Superior temporal gyrus (tissue), 1 donor: ENCODE data around the gene PPFIBP1.
"Not testable (repeated sequence)": the region's sequence is repeated elsewhere in the genome, so short reads cannot be mapped to it uniquely, and the experiment has no call there.

Experiments used
- DNase-seq: peaks from one replicate; pipeline ENCODE4 v3.0.0-alpha.2; 2016; ENCODE audit errors: extremely low spot score

PPFIBP1 gene

GRCh38 chr12:27542628-27543027, 18.6 kb downstream of the PPFIBP1 start:
- DNase-seq, result no peak

GRCh38 chr12:27544858-27545257, 20.9 kb downstream of the PPFIBP1 start:
- DNase-seq, result not testable (repeated sequence)

GRCh38 chr12:27545665-27546064, 21.7 kb downstream of the PPFIBP1 start:
- peak; percentile 53 for DNase-seq

- no peak for DNase-seq
Observed at GRCh38 chr12:27547592-27547991, 23.6 kb downstream of the PPFIBP1 start.

GRCh38 chr12:27548301-27549199, 24.5 kb downstream of the PPFIBP1 start:
- DNase-seq, result no peak

- DNase-seq, result no peak
Observed at GRCh38 chr12:27549236-27549800, 25.3 kb downstream of the PPFIBP1 start.

GRCh38 chr12:27549801-27550652, 26.0 kb downstream of the PPFIBP1 start:
- DNase-seq, result no peak

GRCh38 chr12:27550653-27550975, 26.6 kb downstream of the PPFIBP1 start:
- no peak for DNase-seq

- peak; percentile 72 for DNase-seq
Observed at GRCh38 chr12:27551172-27551840, 27.3 kb downstream of the PPFIBP1 start.

- DNase-seq, result peak; percentile 70
Observed at GRCh38 chr12:27552235-27552634, 28.2 kb downstream of the PPFIBP1 start.

- peak; percentile 94 for DNase-seq
Observed at GRCh38 chr12:27552886-27553560, 29.0 kb downstream of the PPFIBP1 start.

- DNase-seq, result peak; percentile 76
Observed at GRCh38 chr12:27553941-27554340, 29.9 kb downstream of the PPFIBP1 start.

- DNase-seq, result peak; percentile 94
Observed at GRCh38 chr12:27554421-27555186, 30.6 kb downstream of the PPFIBP1 start.

GRCh38 chr12:27555361-27555760, 31.4 kb downstream of the PPFIBP1 start:
- DNase-seq, result peak; percentile 85

- DNase-seq, result peak; percentile 80
Observed at GRCh38 chr12:27555925-27556778, 32.1 kb downstream of the PPFIBP1 start.

GRCh38 chr12:27560126-27560525, 36.1 kb downstream of the PPFIBP1 start:
- no peak for DNase-seq

- DNase-seq, result peak; percentile 71
Observed at GRCh38 chr12:27561535-27562350, 37.7 kb downstream of the PPFIBP1 start.

- DNase-seq, result no peak
Observed at GRCh38 chr12:27564612-27565213, 40.7 kb downstream of the PPFIBP1 start.
